HG03521 (cell line): ENCODE measurements around the gene ZNF12.
"Not testable (repeated sequence)": the region's sequence is repeated elsewhere in the genome, so short reads cannot be mapped to it uniquely, and the experiment has no call there.

Experiments used
- ATAC-seq: cut with Tn5 transposase; IDR thresholded peaks from one replicate; pipeline ENCODE4 v1.9.1; 2021; ENCODE audit warnings: mild to moderate bottlenecking, moderate library complexity; ENCODE audit not compliant: unreplicated experiment

ZNF12 gene

DNA sequence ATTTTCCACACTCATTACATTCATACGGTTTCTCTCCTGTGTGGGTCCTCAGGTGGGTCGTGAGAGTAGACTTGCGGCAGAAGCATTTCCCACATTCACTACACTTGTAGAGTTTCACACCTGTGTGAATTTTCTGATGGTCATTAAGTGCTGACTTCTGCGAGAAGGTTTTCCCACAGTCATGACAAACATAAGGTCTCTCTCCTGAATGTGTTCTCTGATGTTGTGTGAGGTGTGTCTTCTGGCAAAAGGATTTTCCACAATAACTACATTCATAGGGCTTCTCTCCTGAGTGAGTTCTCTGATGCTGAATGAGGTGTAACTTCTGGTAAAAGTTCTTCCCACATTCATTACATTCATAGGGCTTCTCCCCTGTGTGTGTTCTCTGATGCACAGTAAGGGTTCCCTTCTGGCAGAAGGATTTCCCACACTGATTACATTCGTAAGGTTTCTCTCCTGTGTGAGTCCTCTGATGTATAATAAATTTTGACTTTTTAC, 15.1 kb downstream of the ZNF12 start:
- ATAC-seq = no peak

DNA sequence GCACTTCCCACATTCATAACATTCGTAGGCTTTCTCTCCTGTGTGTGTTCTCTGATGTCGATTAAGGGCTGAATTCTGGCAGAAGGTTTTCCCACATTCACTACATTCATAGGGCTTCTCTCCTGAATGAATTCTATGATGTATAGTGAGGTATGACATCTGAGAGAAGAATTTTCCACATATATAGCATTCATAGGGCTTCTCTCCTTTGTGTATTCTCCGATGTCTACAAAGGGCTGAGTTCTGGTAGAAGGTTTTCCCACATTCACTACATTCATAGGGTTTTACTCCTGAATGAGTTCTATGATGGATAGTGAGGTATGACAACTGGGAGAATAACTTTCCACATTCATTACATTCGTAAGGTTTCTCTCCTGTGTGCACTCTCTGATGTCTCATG, 15.6 kb downstream of the ZNF12 start:
- no peak for ATAC-seq

DNA sequence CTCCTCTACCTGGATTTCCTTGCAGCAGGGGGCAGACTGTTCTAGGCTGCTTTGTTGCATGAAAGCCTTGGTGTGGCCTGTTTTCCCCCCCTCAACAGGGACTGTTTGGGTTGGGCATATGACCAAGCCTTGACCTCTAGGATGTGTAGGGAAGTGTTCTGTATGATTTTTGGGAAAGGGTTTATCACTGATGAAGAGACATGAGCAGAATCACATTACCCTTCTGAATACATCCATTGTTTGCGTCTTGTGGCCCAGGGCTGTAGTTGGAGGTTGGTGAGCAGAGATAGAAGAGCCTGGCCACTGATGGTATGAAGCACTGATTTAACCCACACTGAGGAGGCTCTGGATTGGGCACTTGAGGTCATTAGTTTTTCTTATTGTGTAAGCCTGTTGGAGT, 26.6 kb downstream of the ZNF12 start:
- ATAC-seq = no peak

DNA sequence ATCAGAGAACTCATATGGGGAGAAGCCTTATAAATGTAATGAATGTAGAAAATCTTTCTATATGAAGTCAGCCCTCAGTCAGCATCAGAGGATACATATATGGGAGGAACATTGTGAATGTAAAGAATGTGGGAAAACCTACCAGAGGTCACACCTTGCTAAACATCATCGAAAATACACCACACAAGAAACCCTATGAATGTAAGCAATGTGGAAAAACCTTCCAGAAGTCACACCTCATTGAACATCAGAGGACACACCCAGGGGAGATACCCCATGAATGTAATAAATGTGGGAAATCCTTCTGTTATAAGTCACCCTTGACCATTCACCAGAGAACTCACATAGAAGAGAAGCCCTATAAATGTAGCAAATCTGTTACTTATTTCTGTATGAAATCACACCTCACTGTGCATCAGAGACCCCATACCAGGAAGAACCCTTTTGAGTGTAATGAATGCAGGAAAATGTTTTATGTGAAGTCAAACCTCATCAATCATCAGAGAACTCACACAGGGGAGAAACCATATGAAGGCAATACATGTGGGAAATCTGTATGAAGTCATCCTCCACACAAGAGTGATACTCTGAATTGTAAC, 30.8 kb downstream of the ZNF12 start:
- ATAC-seq = no peak

DNA sequence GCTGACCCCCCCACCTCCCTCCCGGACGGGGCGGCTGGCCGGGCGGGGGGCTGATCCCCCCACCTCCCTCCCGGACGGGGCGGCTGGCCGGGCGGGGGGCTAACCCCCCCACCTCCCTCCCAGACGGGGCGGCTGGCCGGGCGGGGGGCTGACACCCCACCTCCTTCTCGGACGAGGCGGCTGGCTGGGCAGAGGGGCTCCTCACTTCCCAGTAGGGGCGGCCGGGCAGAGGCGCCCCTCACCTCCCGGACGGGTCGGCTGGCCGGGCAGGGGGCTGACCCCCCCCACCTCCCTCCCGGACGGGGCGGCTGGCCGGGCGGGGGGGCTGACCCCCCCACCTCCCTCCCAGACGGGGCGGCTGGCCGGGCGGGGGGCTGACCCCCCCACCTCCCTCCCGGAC, 35.9 kb downstream of the ZNF12 start:
- ATAC-seq = not testable (repeated sequence)

DNA sequence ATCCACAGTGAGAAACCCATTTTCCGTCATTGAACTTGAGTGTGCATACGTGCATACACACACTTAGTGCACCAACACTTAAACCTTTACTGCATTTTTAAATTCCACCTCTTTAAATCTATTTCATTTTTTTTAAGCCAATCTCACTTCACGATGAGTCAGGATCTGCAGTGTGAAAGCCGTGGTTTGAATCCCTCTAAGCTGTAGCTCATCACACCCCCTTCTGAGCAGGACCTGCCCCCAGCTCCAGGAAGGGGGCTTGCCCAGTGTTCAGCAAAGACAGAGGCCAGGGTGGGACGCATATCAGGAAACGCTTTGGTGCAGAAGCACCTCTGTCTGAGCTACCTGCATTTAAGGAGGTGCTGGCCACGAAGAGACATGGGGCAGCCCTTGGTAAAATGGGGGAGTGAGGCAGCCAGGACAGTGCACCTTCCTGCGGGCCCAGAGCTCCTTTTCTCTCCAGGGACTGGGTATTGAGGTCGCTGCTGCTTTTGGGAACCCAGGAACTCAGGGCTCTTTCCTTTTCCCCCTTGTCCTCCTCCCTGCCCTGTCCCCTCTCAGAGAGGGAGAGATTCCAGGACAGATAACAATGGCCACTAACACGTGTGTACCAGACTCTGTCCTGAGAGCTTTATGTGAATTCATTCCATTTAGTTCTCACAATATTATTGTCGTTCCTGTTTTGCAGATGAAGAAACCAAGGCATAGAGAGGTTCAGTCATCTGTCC, 48.0 kb downstream of the ZNF12 start:
- no peak for ATAC-seq

DNA sequence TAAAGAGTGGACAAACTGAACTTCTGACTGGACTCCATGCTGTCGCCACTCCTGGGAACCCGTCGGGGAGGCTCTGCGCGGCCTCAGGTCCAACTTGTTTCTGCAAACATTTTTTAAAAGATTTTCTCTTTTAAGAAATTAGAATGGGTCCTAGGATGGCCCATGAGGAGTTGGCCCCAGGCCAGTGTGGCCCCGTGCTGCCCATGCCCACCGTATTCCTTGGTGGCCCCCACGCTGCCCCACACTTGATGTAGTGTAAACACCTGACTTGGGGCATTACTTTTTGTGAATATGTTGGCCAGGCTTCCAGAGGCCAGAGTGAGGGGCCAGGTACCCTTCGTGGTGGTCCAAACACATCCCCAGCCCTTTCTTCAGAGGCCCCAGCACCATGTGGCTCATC, 50.3 kb downstream of the ZNF12 start:
- ATAC-seq = no peak

DNA sequence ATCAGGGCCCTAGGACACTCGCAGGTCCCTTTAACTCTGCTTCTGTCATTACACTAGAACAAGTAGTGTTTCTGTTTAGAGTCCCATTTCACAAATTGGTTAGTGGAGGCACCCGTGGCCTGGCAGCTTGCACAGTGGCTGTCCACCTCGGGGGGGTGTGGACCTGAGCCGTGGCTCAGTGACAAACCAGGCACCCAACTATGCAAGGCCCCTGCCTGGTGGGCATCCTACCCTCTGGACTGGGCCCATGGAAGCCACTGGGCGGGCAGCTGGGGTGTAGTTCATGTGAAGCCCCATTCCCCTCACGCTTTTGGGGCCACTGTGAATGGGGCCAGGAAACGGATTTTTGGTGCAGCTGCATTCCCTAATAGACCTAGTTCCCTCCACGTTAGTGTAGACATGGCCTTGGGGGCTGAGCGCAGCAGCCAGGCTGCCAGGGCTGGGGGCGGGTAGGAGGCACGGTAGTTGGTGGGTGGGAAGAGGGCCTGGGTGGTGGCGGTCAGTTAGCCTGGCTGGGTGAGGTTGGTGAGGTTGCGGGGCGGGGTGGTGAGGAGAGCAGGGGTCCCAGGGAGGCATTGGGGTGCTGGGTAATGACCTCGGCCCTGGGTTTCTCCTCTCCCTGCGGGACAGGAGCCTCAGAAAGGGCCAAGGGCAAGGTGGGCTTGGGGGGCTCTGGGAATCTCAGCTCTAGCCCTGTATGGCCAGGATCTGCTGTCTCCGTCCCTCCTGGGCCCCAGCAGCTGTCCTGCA, 50.9 kb downstream of the ZNF12 start:
- ATAC-seq = no peak

DNA sequence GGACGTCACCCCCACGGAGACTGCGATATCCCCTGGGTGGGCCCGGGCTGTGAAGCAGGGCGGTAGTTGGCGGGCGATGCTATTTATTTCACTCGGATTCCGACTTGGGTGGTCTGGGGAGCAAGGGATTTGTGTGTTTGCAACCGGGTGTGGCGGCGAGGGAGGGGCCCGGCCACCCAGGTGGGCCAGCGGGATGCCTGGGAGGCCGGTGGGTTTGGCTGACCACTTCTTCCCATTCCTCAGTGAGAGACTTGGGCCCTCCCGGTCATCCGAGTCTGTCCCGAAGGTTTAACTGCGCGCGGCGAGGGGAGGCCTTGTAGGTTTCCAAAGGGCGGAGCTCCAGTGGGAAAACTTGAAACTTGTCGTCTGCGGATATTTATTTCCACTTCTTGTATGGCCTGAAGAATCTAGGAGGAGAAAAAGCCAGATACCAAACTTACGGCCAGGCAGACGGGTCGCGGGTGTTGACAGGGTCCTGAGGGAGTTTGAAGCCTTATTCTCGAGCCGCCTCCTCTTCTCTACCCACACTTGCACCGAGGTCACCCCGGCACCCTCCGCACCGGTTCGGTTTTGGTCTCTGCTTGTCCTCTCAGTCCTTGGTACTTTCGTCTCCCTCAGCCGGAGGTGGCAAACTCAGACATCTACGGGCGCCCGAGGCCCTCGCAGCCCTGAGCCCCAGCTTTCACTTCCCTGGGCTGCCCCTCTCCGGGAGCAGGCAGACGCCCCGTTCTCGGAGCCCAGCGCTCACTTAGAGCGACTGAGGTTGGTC, 51.7 kb downstream of the ZNF12 start:
- ATAC-seq = no peak

DNA sequence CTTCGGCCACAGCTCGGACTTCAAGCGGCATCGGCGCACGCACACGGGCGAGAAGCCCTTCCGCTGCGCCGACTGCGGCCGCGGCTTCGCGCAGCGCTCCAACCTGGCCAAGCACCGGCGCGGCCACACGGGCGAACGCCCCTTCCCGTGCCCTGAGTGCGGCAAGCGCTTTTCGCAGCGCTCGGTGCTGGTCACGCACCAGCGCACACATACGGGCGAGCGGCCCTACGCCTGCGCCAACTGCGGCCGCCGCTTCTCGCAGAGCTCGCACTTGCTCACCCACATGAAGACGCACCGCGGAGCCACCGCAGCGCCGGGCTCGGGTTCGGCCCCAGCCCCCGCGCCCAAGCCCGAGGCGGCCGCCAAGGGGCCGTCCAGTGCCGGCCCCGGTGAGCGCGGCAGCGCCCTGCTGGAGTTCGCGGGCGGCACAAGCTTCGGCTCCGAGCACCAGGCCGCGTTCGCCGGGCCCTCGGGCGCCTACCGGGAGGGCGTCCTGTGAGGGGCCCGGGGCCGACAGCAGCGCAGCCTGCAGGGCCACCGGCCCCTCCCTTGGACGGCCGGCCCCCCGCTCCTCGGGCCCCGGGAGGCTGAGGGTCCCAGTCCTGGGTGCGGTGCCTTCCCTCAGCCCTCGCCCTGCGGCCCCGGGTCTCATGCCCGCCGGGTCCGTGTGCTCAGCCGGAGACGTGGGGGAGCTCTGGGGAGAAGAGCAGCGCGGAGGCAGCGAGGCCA, 52.5 kb downstream of the ZNF12 start:
- ATAC-seq = no peak

DNA sequence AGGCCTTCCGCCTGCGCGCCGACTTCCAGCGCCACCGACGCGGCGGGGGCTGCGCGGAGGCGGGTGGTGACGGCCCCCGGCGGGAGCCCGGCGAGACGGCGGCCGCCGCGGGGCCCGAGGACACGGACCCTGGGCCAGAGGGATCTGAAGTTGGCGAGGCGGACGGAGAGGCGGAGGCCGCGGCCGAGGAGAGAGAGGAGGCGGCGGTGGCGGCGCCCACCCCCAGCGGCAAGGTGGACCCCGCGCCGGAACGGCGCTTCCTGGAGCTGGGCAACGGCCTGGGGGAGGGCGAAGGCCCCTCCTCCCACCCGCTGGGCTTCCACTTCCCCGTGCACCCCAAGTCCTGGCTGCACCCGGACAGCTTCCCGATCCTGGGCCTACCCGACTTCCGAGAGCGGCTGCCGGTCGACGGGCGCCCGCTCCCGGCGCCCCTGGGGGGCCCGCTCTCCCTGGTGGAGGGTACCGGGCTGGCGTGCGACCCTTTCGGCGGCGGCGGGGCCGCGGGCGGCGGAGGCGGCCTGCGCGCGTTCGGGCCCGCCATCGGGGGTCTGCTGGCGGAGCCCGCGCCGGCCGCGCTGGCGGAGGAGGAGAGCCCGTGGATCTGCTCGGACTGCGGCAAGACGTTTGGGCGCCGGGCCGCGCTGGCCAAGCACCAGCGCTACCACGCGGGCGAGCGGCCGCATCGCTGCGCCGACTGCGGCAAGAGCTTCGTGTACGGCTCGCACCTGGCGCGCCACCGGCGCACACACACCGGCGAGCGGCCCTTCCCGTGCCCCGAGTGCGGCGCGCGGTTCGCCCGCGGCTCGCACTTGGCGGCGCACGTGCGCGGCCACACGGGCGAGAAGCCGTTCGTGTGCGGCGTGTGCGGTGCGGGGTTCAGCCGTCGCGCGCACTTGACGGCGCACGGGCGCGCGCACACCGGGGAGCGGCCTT, 53.4 kb downstream of the ZNF12 start:
- ATAC-seq = no peak

DNA sequence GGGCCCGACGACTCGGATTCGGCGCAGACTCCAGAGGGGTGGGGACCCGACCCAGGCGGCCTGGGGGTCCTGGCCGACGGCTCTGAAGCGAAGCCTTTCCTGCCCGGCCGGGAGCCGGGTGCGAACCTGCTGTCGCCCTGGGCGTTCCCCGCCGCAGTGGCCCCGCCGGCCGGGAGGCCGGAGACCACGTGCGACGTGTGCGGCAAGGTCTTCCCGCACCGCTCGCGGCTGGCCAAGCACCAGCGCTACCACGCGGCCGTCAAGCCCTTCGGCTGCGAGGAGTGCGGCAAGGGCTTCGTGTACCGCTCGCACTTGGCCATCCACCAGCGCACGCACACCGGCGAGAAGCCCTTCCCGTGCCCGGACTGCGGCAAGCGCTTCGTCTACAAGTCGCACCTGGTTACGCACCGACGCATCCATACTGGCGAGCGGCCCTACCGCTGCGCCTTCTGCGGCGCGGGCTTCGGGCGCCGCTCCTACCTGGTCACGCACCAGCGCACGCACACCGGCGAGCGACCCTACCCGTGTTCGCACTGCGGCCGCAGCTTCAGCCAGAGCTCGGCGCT, 54.2 kb downstream of the ZNF12 start:
- no peak for ATAC-seq

DNA sequence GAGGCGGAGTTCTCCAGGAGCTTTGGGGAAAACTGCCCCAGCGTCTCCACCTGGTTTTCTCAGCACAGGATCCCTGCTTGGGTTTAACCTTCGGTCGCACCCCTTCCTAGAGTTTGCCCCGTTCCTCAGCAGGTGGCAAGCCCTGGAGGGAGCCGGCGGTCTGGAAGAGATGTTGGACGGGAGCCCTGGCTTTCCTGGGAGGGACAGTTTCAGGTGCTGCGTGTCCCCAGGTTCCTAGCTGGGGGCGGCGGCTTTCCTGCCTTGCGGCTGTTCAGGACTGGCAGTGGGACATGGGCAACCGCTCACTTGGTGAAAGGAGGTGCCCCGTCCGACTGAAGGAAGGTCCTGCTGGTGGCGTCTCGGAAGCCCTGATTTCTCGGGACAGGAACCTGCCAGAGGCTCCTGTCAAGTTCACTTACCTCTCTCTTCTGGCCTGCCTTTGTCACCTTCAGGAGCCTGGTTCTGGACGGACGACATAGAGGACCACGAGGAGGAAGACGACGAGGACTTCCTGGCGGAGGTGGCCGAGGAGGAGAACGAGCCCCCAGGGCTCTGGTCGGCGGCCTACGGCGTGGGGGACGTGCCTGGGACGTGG, 54.8 kb downstream of the ZNF12 start:
- ATAC-seq = no peak

DNA sequence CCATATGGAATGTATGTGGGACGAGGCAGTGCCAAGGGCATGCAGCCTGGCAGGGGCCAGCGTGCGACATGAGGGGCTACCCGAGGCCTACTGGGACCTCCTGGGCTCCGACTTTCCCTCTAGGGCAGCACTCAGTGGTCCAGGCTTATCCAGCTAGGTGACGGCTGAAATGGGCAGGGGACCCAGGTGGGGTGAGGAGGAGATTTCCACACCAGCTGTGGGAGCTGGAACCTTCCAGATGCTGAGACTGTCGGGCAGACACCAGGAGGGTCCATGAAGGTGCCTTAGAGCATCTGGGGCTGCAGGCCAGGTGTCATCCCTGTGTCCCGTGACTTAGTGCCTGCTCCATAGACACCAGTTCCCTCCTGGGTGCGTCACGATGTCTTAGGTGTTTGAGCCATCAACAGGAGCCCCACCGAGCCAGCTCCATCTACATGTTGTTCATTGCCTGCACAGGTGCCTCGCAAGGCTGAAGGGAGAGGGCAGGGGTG, 56.2 kb downstream of the ZNF12 start:
- ATAC-seq = no peak

DNA sequence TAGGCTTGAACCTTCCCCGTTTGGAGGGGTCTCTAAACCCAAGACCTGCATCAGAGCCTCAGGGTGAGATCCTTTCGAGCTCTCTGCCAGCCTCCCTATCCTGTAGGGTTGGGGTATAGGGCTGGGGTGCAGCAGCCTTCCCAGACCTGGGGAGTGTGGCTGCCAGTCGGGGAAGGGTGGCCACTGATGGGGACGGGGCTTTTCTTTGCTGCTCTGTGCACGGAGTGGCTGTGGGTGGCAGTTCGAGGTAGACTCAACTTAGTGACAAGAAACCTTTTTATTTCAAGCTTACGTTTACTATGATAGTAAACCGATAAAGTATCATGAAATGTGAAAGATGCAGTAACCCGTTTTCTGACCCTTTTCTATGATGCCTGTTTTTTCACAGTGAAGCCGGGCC, 56.7 kb downstream of the ZNF12 start:
- ATAC-seq = no peak

DNA sequence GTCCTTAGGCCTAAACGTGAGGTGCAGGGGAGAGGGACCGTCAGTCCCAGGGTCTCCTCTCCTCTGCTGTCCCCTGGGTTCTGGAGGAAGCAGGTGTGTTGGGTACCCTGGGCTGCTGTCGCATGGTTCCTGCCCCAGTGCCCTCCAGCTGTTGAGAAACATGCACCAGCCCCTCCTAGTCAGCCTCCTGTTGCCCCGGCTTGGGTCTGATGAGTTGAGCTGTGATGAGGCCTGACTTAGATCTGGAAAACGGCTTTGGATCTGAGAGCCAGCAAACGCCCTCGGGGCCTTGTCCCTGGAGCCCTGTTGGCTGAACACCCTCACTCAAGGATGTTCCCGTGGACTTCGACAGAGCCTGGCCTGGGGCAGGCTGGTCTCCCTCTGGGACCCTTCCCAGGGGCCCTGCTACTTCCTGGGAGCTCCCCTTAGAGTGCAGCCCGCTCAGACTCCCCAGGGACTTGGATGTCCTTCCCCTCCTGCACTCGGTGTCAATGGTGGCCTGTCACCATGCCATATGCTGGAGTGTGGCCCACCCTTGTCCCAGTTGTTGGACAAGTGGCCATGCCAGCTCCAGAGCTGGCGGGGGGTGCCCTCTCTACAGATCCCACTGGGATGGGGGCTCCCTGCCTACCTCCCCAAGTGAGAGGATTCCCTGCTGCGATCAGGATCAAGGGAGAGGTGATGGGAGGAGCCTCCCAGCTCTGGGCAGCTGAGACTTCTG, 57.3 kb downstream of the ZNF12 start:
- no peak for ATAC-seq

DNA sequence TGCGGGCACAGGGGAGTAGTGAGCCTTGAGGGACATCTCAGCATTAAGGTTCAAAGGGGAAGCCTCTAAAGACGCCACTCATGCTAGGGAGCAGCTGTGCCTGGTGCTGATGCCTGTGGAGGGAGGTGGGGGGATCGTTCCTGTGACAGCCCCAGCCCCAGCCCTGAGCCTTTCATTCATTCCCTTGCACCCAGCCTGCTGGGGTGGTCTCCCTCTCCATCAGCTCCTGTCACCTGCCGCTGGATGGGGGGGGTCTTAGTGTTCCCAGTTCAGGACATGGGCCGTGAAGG, 58.0 kb downstream of the ZNF12 start:
- no peak for ATAC-seq
